NCI-H345 (cell line): ENCODE data around the gene USH1G.
"Not testable (repeated sequence)": the region's sequence is repeated elsewhere in the genome, so short reads cannot be mapped to it uniquely, and the experiment has no call there.

Source experiments
- DNase-seq: peaks from one replicate; lab custom pipeline; 2025; lab: John Stamatoyannopoulos, UW

USH1G gene

DNA sequence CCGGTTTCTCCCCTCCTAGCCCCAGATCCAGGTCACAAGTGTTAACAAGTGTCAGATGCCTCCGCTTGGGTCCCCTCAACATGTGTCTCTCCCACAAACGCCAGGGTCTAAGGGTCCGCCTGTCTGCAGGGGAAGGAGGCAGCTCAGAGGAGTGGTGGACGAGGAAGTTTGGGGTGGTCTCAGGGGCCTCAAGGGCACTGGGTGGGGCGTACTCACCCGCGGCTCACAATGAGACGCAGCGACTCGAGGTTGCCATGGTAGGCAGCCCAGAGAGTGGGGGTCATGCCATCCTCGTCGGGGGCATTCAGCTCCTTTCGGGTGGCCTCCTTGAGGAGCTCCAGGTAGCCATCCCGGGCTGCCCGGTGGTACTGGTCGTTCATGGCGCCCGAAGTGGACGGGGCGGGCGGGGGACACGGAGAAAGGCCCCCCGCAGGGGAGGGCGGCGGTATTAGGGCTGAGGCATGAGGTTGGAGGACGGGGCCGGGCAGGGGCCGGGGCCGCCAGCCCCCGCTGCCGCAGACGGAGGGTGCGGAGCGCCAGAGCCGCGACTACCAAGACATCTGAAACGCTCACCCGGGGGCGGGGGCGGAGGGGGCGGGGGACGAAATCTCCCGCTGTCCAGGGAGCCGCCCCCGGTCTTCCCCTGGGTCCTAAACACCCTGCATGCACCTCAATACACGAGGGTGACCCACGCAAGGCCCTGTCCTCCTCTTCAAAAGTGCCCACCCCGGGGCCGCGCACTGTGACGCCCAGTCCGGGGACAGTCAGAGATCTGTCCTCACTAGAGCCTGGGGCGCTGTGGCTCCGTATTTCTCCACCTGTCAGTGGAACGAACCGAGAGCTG, at the start of gene USH1G:
TSS of gene USH1G (minus strand) at position 562 of the 844 bp plus-strand sequence. CDS start at position 380, 182 bp downstream.
- peak; percentile 43 for DNase-seq

DNA sequence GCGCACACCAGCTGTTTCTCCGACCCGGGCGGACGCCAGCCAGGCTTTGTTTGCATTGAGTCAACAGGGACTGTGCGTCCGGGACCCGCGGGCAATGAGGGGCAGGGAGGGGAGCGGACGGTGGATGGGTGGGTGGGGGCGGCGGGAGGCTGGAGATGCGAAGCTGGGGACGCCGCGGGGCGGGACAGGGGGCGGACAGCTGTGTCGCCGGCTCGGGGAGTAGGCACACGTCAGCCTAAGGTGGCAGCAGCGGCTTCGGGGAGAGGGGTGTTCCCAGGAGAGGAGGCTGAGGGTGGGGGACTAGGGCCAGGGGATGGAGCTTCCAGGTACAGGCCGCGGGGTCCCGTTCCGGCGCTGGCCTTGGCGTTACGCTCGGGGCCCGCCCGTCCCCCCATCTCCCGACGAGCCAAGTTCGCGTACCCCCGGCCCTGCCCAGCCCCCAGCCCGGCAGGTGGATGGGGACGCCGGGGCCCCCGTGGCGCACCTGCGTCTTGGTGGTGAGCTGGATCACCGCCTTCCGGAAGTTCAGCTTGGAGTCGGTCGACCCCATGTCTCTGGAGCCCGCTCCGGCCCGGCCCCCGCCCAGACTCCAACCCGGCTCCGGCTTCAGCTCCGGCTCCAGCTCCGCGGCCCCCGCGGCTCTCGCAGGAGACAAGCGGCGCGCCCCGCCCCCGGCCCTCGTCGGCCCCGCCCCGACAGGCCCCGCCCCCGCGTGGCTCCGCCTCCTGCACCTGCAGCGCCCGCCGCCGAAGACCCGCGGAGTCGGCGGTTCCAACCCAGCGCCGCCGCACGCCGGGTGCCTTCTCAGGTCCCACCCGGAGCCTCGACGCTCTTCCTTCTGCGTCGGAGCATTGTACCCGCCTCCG, 49.3 kb upstream of the USH1G start, which contains the start of gene HID1:
TSS of gene HID1 (minus strand) at position 653 of the 866 bp plus-strand sequence. CDS start at position 550, 103 bp downstream.
- peak; percentile 87 for DNase-seq

DNA sequence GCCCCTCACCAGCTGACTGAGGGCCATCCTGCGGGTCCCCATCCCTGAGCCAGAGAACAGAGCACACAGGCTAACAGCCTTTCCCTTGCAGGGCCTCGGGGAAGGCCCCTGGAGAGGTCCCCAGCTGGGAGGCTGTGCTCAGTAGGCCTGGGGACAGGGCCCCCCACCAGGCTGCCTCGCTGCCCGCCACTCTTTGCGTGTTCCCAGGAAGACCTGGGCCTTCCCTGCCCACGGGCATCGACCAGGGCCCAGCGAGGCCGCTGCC, 48.7 kb upstream of the USH1G start:
- no peak for DNase-seq

- no peak for DNase-seq
Observed at GRCh38 chr17:74971069-74971841, 48.2 kb upstream of the USH1G start.

GRCh38 chr17:74970395-74970794, 47.3 kb upstream of the USH1G start:
- no peak for DNase-seq

DNA sequence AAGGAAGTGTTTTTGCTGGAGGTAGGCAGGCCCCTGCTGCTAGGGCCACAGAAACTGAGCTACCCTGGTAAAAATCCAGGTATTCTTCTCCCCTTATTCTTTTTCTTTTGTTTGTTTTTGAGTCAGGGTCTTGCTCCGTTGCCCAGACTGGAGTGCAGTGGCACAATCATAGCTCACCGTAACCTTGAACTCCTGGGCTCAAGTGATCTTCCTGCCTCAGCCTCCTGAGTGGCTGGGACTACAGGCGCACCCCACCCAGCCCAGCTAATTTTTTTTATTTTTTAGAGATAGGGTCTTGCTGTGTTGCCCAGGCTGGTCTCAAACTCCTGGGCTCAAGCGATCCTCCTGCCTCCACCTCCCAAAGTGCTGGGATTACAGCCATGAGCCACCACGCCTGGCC, 46.4 kb upstream of the USH1G start:
- DNase-seq = not testable (repeated sequence)

GRCh38 chr17:74968361-74968780, 45.3 kb upstream of the USH1G start:
- no peak for DNase-seq

GRCh38 chr17:74964988-74965622, 42.0 kb upstream of the USH1G start:
- DNase-seq = no peak

GRCh38 chr17:74964246-74964761, 41.2 kb upstream of the USH1G start:
- DNase-seq = no peak

DNA sequence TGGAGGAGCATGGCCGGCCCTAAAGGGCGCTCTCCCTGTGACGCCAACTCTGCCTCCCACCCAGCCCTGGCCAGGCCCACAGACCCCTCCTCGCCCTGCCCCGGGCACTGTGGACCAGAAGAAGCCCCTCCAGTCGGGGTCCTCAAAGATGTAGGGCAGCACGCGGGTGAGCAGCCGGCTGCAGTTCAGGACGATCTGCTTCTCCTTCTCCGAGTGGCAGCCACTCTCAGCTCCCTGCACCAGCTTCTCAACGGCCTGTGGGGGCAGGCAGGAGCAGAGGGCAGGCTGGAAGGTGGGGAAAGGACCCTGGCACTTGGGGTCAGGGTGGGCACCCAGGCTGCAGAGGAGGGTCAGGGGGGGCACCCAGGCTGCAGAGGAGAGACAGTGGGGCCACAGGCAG, 40.6 kb upstream of the USH1G start:
- DNase-seq = no peak

GRCh38 chr17:74962622-74963394, 39.8 kb upstream of the USH1G start:
- DNase-seq = no peak

DNA sequence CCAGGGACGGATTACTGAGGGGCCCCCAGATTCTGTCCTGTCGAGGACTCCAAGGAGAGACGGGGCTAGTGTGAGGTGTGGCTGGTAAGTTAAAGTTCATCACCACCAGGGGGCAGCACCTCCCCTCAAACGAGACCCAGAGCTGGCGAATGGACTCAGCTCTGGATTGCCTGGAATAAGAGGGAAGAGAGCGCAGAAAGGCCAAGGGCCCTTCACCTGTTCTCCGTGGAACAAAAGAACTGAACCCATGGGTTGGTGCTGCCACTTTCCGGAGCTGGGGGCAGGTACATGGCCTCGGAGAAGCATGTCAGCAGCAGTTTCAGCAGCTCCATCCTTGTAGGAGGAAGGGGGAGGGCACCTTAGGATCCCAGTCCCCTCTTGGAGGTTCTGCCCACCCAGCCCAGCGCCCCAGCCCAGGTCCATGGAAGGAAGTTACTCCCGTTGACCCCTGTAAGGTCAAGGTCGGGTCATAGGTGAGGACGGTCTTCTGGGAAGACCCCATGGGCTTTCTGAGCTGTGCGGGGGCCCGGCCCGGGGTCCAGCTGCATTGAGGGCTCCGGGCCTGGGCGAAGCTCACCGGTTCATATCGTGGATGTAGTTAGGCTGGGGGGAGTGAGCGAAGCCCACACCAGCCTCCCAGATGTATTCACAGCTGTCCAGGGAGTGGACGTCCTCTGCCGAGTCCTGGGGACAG, 38.7 kb upstream of the USH1G start:
- peak; percentile 91 for DNase-seq

- no peak for DNase-seq
Observed at GRCh38 chr17:74960570-74961342, 37.7 kb upstream of the USH1G start.

GRCh38 chr17:74959826-74960515, 36.9 kb upstream of the USH1G start:
- no peak for DNase-seq

DNA sequence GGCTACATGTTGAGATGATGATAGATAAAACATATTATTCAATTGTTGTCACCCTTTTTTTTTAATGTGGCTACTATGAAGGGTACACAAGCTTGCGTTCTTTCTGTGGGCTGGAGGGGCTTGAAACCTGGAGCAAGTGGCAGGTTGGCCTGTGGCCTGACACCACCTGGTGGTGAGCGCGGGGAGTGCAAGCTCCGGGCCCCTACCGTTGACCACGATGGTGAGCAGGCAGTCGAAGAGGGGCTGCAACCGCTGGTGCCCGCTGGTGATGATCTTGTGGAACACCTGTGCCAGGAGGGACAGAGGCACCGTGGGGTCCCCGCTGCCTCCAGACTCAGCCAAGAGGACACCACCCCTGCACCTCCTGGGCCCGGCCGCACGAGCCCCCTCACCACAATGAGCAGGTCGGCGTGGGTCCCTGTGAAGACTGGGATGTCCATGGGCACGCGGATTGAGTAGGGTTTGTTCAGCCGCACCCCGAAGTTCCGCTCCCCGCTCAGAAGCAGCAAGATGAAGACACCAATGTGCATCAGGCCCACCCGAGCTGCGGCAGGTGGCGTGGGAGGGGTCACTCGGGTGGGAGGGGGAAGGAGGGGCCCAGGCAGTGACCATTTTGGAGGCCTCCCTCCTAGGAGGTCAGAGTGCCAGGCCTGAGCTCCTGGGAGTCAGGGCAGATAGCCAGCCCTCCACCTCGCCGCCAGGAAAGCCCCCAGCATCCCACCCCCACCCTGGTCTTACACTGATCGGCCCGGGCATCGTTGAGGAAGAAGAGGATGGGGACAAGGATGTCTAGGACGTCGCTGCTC, 35.1 kb upstream of the USH1G start:
- DNase-seq = peak; percentile 70

DNA sequence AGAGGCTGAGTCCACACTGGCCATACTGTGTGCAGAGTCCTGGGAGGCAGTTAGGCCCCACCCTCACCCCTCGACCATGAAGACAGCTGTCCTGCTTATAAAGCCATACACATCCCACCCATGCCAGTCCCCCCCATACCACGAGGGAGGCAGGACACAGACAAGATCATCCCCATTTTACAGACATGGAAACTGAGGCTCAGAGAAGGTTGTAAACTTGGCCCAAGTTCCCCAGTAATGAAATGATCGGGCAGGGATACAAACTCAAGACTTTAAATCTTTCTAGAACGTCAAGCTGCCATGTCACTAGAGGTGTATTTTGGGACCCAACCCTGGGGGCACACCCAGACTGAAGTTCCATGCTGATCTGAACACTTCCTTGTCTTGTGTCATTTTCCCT, 33.0 kb upstream of the USH1G start:
- no peak for DNase-seq

DNA sequence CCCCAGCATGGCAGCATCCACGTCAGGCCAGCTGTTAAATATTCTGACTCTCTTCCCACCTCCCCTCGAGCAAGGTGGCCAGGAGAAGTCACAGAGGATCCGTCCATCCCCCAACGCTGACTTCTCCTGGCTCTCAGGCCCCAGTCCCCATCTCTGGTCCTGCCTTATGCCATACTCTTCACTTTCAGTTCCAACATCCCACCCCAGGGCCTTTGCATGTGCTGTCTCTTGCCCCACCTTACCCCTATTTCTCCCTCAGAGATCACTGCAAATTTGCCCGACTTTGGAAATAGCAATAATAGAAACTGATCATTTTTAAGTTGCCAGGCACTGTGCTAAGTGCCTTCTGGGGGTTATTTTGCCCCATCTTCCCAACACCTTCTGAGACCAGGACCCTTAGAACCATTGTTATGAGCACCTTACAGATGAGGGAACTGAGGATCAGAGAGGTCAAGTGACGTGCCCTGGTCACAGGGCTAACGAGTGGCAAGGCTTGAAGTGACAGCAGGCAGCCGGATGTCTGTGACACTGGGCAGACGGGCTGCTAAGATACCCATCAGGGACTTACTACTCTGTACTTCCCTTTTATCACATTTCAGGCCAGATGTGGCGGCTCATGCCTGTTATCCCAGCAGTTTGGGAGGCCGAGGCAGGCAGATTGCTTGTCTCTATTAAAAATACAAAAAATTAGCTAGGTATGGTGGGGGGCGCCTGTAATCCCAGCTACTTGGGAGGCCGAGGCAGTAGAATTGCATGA, 31.8 kb upstream of the USH1G start:
- DNase-seq = no peak
